ENCODE measurements around the gene HPN. TPM values are rescaled to one million over a fixed set of nuclear protein-coding genes. Genes with fewer than 3 reads are reported as not detected.

HPN gene
- total and polyA plus RNA-seq, 9 donors: 0.42 to 21.1 (median 2.9) TPM; not detected in 1

- Histone ChIP-seq H3K27ac (no peak overlapping the region), H3K4me1 (ENCODE audit: insufficient read depth) (peaks cover 1% of the 10 kb centered on the region), H3K4me3 (no peak overlapping the region), H3K9me3 (no peaks in the 10 kb centered on the region), H3K36me3 (no peaks in the 10 kb centered on the region), H3K27me3 (no peaks in the 10 kb centered on the region)
- peak in 1 of 5 donors; percentile 16 for DNase-seq
- TF ChIP-seq EP300 (IDR thresholded peaks at IDR 0.05): no peak
- TF ChIP-seq CTCF (IDR thresholded peaks at IDR 0.05): no peak
- no peak for TF ChIP-seq POLR2A (IDR thresholded peaks at IDR 0.05)
- intact Hi-C loops (cut with DNase I): no loop called here
- WGBS, 3 donors: 92 to 97% (median 93%) methylated on average over 17 of the region's 17 CpGs
Measured at GRCh38 chr19:35034005-35034502, 7.5 kb upstream of the HPN start.

- H3K4me1 ChIP-seq (ENCODE audit: insufficient read depth): peaks cover 1% of the 10 kb centered on the region
- 77 to 87% (median 84%) methylated on average over 17 of the region's 17 CpGs for WGBS, 3 donors
- no peaks in the 10 kb centered on the region for H3K9me3 ChIP-seq
Measured at GRCh38 chr19:35034588-35035382, 6.7 kb upstream of the HPN start.

GRCh38 chr19:35037716-35038622 is 3.6 kb upstream of the HPN start:
- no peak for DNase-seq
- H3K4me3 ChIP-seq: no peak overlapping the region
- H3K36me3 ChIP-seq: no peaks in the 10 kb centered on the region
- TF ChIP-seq POLR2A (IDR thresholded peaks at IDR 0.05) (no peak), EP300 (IDR thresholded peaks at IDR 0.05) (no peak), CTCF (IDR thresholded peaks at IDR 0.05) (no peak)
- 52 to 66% (median 62%) methylated on average over 13 of the region's 13 CpGs for WGBS, 3 donors
- no peaks in the 10 kb centered on the region for H3K9me3 ChIP-seq
- intact Hi-C loops (cut with DNase I): no loop called here
- H3K4me1 ChIP-seq (ENCODE audit: insufficient read depth): peaks cover 18% of the 10 kb centered on the region
- no peaks in the 10 kb centered on the region for H3K27me3 ChIP-seq
- no peak overlapping the region for H3K27ac ChIP-seq

More at GRCh38 chr19:35034588-35035382, 6.7 kb upstream of the HPN start:
- intact Hi-C loops (cut with DNase I): no loop called here
- TF ChIP-seq CTCF (IDR thresholded peaks at IDR 0.05) (no peak), EP300 (IDR thresholded peaks at IDR 0.05) (no peak), POLR2A (IDR thresholded peaks at IDR 0.05) (no peak)
- Histone ChIP-seq H3K36me3 (no peaks in the 10 kb centered on the region), H3K27ac (no peak overlapping the region), H3K27me3 (no peaks in the 10 kb centered on the region), H3K4me3 (no peak overlapping the region)
- peak in 1 of 5 donors; percentile 19 for DNase-seq
